H9 (cell line): Measurements from ENCODE around the gene STK32B. TPM values are rescaled to one million over a fixed set of nuclear protein-coding genes. Genes with fewer than 3 reads are reported as not detected.

ENCODE experiments used
- DNase-seq: peaks from one replicate; pipeline ENCODE4 v3.0.0-alpha.2; 2017
- H2AFZ ChIP-seq: one replicate; pipeline ENCODE4 v1.6.1; 2013; ENCODE audit warnings: mild to moderate bottlenecking, low read length, control low read depth, moderate library complexity
- H2AK5ac ChIP-seq: 2 replicates; pipeline ENCODE4 v1.6.1; 2013; ENCODE audit warnings: low read length, control low read depth, mixed read lengths; ENCODE audit not compliant: insufficient read length
- H2BK120ac ChIP-seq: one replicate; pipeline ENCODE4 v1.6.1; 2013; ENCODE audit warnings: low read depth, mild to moderate bottlenecking, low read length, control low read depth, inconsistent platforms; ENCODE audit not compliant: poor library complexity, severe bottlenecking
- H2BK12ac ChIP-seq: 2 replicates; pipeline ENCODE4 v1.6.1; 2013; ENCODE audit warnings: low read length, control low read depth, mixed read lengths, low read depth; ENCODE audit not compliant: insufficient read length
- H2BK15ac ChIP-seq: 2 replicates; pipeline ENCODE4 v1.6.1; 2013; ENCODE audit warnings: low read depth, low read length, control low read depth
- H2BK20ac ChIP-seq: one replicate; pipeline ENCODE4 v1.6.1; 2013; ENCODE audit warnings: low read depth, mild to moderate bottlenecking, low read length, control low read depth, inconsistent platforms; ENCODE audit not compliant: poor library complexity, severe bottlenecking
- H2BK5ac ChIP-seq: 2 replicates; pipeline ENCODE4 v1.6.1; 2013; ENCODE audit warnings: low read length, control low read depth, mixed read lengths; ENCODE audit not compliant: insufficient read length
- H3K14ac ChIP-seq: 2 replicates; pipeline ENCODE4 v1.6.1; 2013; ENCODE audit warnings: low read length, control low read depth; ENCODE audit not compliant: insufficient read depth
- H3K18ac ChIP-seq: 2 replicates; pipeline ENCODE4 v1.6.1; 2013; ENCODE audit warnings: low read depth, mild to moderate bottlenecking, mixed read lengths, low read length, control low read depth; ENCODE audit not compliant: insufficient read length
- H3K23ac ChIP-seq: 2 replicates; pipeline ENCODE4 v1.6.1; 2013; ENCODE audit warnings: low read length, control low read depth, mixed read lengths, low read depth; ENCODE audit not compliant: insufficient read length
- H3K23me2 ChIP-seq: 2 replicates; pipeline ENCODE4 v1.6.1; 2013; ENCODE audit warnings: low read depth, mild to moderate bottlenecking, mixed read lengths, low read length, control low read depth; ENCODE audit not compliant: insufficient read length, poor library complexity, severe bottlenecking
- H3K27ac ChIP-seq: 2 replicates; pipeline ENCODE4 v1.5.1; 2013; ENCODE audit warnings: low read length, control low read depth, mixed read lengths, low read depth; ENCODE audit not compliant: insufficient read length
- H3K27me3 ChIP-seq: 2 replicates; pipeline ENCODE4 v1.6.1; 2013; ENCODE audit warnings: low read length, control low read depth, inconsistent platforms; ENCODE audit not compliant: insufficient read depth
- H3K4ac ChIP-seq: 2 replicates; pipeline ENCODE4 v1.6.1; 2013; ENCODE audit warnings: low read depth, mild to moderate bottlenecking, control low read depth, inconsistent platforms, low read length, moderate library complexity
- H3K4me1 ChIP-seq: 2 replicates; pipeline ENCODE4 v1.6.1; 2013; ENCODE audit warnings: low read length, control low read depth, inconsistent platforms; ENCODE audit not compliant: insufficient read depth
- H3K4me2 ChIP-seq: 2 replicates; pipeline ENCODE4 v1.6.1; 2013; ENCODE audit warnings: low read length, control low read depth, mixed read lengths; ENCODE audit not compliant: insufficient read length, insufficient read depth
- H3K56ac ChIP-seq: 2 replicates; pipeline ENCODE4 v1.6.1; 2013; ENCODE audit warnings: low read depth, mild to moderate bottlenecking, mixed read lengths, low read length, control low read depth; ENCODE audit not compliant: insufficient read length
- H3K79me1 ChIP-seq: 2 replicates; pipeline ENCODE4 v1.6.1; 2013; ENCODE audit warnings: low read depth, mild to moderate bottlenecking, moderate library complexity, low read length, control low read depth, inconsistent platforms; ENCODE audit not compliant: insufficient read depth, poor library complexity, severe bottlenecking
- H3K79me2 ChIP-seq: 2 replicates; pipeline ENCODE4 v1.6.1; 2013; ENCODE audit warnings: low read length, control low read depth, inconsistent platforms; ENCODE audit not compliant: insufficient read depth
- H3K9ac ChIP-seq: 2 replicates; pipeline ENCODE4 v1.6.1; 2013; ENCODE audit warnings: low read length, control low read depth, mixed read lengths; ENCODE audit not compliant: insufficient read length; ENCODE audit errors: extremely low read depth
- H3K9me3 ChIP-seq: one replicate; pipeline ENCODE4 v1.6.1; 2013; ENCODE audit warnings: low read depth, low read length, inconsistent platforms; ENCODE audit not compliant: control insufficient read depth
- H3T11ph ChIP-seq: one replicate; pipeline ENCODE4 v1.6.1; 2013; ENCODE audit warnings: mild to moderate bottlenecking, low read length, control low read depth, inconsistent platforms
- H4K20me1 ChIP-seq: one replicate; pipeline ENCODE4 v1.6.1; 2013; ENCODE audit not compliant: control insufficient read depth, insufficient read length, insufficient read depth
- H4K5ac ChIP-seq: 2 replicates; pipeline ENCODE4 v1.6.1; 2013; ENCODE audit warnings: low read depth, mild to moderate bottlenecking, mixed read lengths, low read length, control low read depth; ENCODE audit not compliant: insufficient read length
- H4K8ac ChIP-seq: replicated peaks from 2 replicates; pipeline ENCODE4 v1.6.1; 2013; ENCODE audit warnings: low read length, control low read depth, mixed read lengths, low read depth; ENCODE audit not compliant: insufficient read length
- H4K91ac ChIP-seq: 2 replicates; pipeline ENCODE4 v1.6.1; 2013; ENCODE audit warnings: low read depth, mild to moderate bottlenecking, moderate library complexity, mixed read lengths, low read length, control low read depth; ENCODE audit not compliant: insufficient read length
- H3K27ac Mint-ChIP-seq, 3 experiments: 2 replicates in 2 of 3; 3 replicates in 1 of 3; pipeline ENCODE4 v1.8.0; 2020 to 2021; ENCODE audit warnings: mixed read lengths in 3 of 3, mild to moderate bottlenecking in 1 of 3, moderate library complexity in 1 of 3
- H3K27me3 Mint-ChIP-seq: 2 replicates; pipeline ENCODE4 v1.8.0; 2021; ENCODE audit warnings: low read depth, mild to moderate bottlenecking, moderate library complexity, mixed read lengths
- H3K36me3 Mint-ChIP-seq, 3 experiments: 2 replicates in 2 of 3; 3 replicates in 1 of 3; pipeline ENCODE4 v1.8.0; 2020 to 2021; ENCODE audit warnings: low read depth in 3 of 3, mixed read lengths in 3 of 3; ENCODE audit not compliant: insufficient read depth in 1 of 3
- H3K4me1 Mint-ChIP-seq, 2 experiments: 2 replicates each; pipeline ENCODE4 v1.8.0; 2020; ENCODE audit warnings: mixed read lengths in 2 of 2
- H3K4me3 Mint-ChIP-seq, 2 experiments: 2 replicates in 1 of 2; 3 replicates in 1 of 2; pipeline ENCODE4 v1.8.0; 2020 to 2021; ENCODE audit warnings: mild to moderate bottlenecking in 2 of 2, mixed read lengths in 2 of 2, moderate library complexity in 1 of 2
- H3K9me3 Mint-ChIP-seq, 2 experiments: 2 replicates in 1 of 2; 3 replicates in 1 of 2; pipeline ENCODE4 v1.8.0; 2020; ENCODE audit warnings: mild to moderate bottlenecking in 2 of 2, mixed read lengths in 2 of 2, moderate library complexity in 1 of 2
- CTCF ChIP-seq: fragments of 200-600 bp; sonication (generic); conservative IDR thresholded peaks from 3 replicates; pipeline ENCODE4 v1.8.0; 2021; ENCODE audit warnings: antibody characterized with exemption, mild to moderate bottlenecking
- WGBS: extraction: QIAGEN DNeasy Blood & Tissue Kit; methylation state at CpG from one replicate; pipeline ENCODE4 v1.1.7; 2013; ENCODE audit warnings: missing lambda C conversion rate, low lambda C conversion rate, mixed read lengths; ENCODE audit not compliant: insufficient read length; ENCODE audit errors: extremely low coverage; 5-methylcytosine and 5-hydroxymethylcytosine counted together
- total RNA-seq: library from RNA; stranded (reverse); gene quantifications from 2 replicates; pipeline ENCODE4 v1.2.1, GENCODE V29; 2021

STK32B gene
- total RNA-seq, 1 experiment from 2014 or later: 1.0 TPM

GRCh38 chr4:5192678-5193077, 141.4 kb downstream of the STK32B start:
- no CpG with 5 or more reads among the region's 12 CpGs for WGBS
- Histone ChIP-seq H2BK120ac (no peak overlapping the region), H3K4ac (no peak overlapping the region), H3K4me2 (no peak overlapping the region), H3K27ac (no peak overlapping the region), H2AFZ (no peak overlapping the region), H2BK5ac (no peak overlapping the region), H3T11ph (no peak overlapping the region), H2BK12ac (no peak overlapping the region), H4K8ac (no peak overlapping the region), H3K23me2 (no peaks in the 10 kb centered on the region), H4K5ac (no peak overlapping the region), H4K91ac (no peak overlapping the region), H3K23ac (no peak overlapping the region), H3K79me2 (no peaks in the 10 kb centered on the region), H3K27me3 (no peaks in the 10 kb centered on the region), H3K18ac (no peak overlapping the region), H3K9ac (no peak overlapping the region), H3K79me1 (no peaks in the 10 kb centered on the region), H3K56ac (no peak overlapping the region), H2BK20ac (no peak overlapping the region), H3K4me1 (no peaks in the 10 kb centered on the region), H4K20me1 (no peaks in the 10 kb centered on the region), H3K9me3 (no peaks in the 10 kb centered on the region), H2AK5ac (no peak overlapping the region), H3K14ac (no peak overlapping the region), H2BK15ac (no peak overlapping the region)
- Mint-ChIP-seq H3K9me3 (no peaks in the 10 kb centered on the region), H3K4me3 (no peak overlapping the region), H3K27ac (no peak overlapping the region), H3K36me3 (no peaks in the 10 kb centered on the region; a peak in 1 of 7 replicates), H3K27me3 (peaks cover 7% of the 10 kb centered on the region; the same call in 1 of the 2 replicates), H3K4me1 (peaks cover 2 to 5% of the 10 kb centered on the region in 2 experiments; a peak in 1 of 4 replicates)
- TF ChIP-seq CTCF: no peak
- DNase-seq: no peak
